HG02798 (cell line): ENCODE data around the gene GPR137B.

Source experiments
- ATAC-seq: cut with Tn5 transposase; IDR thresholded peaks from one replicate; pipeline ENCODE4 v1.9.1; 2021; ENCODE audit warnings: mild to moderate bottlenecking; ENCODE audit not compliant: unreplicated experiment, poor library complexity

GPR137B gene

DNA sequence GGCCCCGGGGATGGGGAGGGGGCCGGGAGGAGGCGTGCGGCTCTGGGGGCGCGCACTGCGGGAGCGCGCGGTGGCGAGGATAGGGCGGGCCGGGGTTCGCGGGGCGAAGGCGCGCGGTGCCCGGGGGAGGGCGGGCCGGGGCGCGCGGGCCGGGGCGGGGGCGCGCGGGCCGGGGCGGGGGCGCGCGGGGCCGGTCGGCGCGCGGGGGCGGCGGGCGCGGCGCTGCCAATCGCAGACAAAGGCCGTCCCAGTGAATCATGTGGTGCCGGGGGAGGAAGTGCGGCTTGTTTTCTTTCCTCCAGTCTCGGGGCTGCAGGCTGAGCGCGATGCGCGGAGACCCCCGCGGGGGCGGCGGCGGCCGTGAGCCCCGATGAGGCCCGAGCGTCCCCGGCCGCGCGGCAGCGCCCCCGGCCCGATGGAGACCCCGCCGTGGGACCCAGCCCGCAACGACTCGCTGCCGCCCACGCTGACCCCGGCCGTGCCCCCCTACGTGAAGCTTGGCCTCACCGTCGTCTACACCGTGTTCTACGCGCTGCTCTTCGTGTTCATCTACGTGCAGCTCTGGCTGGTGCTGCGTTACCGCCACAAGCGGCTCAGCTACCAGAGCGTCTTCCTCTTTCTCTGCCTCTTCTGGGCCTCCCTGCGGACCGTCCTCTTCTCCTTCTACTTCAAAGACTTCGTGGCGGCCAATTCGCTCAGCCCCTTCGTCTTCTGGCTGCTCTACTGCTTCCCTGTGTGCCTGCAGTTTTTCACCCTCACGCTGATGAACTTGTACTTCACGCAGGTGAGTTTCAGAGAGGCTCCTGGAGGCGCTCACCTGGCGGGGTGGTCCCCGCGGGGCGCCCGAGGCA, at the start of gene GPR137B:
GPR137B (plus strand) TSS at position 287 of the 851 bp plus-strand sequence; CDS start at position 371, 84 bp downstream.
- peak; percentile 62 for ATAC-seq

DNA sequence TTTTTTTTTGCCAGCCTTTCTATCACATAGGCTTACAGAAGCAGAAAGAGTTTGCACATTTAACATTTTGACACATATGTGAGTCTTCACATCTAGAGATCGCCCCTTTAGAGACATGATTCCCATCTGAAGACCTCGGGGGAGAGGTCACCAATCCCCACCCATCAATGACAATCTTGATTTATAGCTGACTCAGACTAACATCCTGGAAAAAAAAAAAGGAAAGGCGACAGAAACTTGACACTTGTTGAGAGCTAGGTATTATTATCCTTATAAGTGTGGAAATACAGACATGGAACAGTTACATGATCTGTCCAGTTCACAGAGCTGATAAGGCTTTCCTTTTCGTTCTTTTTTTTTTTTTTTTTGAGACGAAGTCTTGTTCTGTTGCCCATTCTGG, 49.4 kb upstream of the GPR137B start:
- ATAC-seq, result no peak

GRCh38 chr1:236095705-236096520, 46.4 kb upstream of the GPR137B start:
- no peak for ATAC-seq

- peak; percentile 85 for ATAC-seq
These were observed 45.5 kb upstream of the GPR137B start for GRCh38 chr1:236096660-236097482.

- ATAC-seq, result no peak
These were observed 44.1 kb upstream of the GPR137B start for GRCh38 chr1:236098267-236098666.

GRCh38 chr1:236099355-236099974, 42.9 kb upstream of the GPR137B start:
- ATAC-seq, result no peak

- no peak for ATAC-seq
These were observed 41.5 kb upstream of the GPR137B start for GRCh38 chr1:236100799-236101198.

GRCh38 chr1:236101233-236102200, 40.8 kb upstream of the GPR137B start:
- no peak for ATAC-seq

- no peak for ATAC-seq
These were observed 39.7 kb upstream of the GPR137B start for GRCh38 chr1:236102611-236103010.

GRCh38 chr1:236103059-236103458, 39.3 kb upstream of the GPR137B start:
- no peak for ATAC-seq

DNA sequence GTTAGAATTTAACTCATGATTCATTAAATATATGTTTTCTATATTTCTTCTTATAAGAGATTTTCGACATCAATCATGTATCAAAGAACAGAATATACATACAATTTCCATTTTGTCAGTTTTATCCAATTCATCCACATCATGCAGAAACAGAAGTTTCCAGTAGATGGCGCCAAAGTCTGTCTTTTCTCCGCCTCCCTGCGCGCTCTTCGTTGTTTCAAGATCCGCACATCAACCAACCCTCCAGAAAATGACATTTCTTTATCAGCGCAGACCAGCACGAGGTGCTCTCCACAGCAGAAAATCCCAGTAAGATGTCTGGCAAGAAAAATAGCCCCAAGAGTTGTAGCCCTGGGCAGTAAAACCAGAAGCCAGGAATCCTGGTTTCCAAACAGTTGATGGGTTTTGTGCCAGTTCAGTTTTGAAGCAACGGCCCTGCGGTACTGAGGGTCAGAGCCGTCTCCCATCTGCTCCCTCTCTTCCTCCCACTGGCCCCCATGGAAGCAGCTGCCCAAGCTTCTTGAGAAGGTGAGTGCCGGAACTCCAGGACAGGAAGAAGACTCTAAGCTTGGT, 38.6 kb upstream of the GPR137B start:
- ATAC-seq, result no peak

GRCh38 chr1:236107121-236107907, 35.0 kb upstream of the GPR137B start:
- no peak for ATAC-seq

- no peak for ATAC-seq
These were observed 34.2 kb upstream of the GPR137B start for GRCh38 chr1:236108027-236108648.

- no peak for ATAC-seq
These were observed 32.2 kb upstream of the GPR137B start for GRCh38 chr1:236110137-236110536.

- ATAC-seq, result no peak
These were observed 30.6 kb upstream of the GPR137B start for GRCh38 chr1:236111527-236112331.

- no peak for ATAC-seq
These were observed 30.1 kb upstream of the GPR137B start for GRCh38 chr1:236112332-236112627.
